Activated CD4-positive, alpha-beta T cell treated with anti-CD3 and anti-CD28 coated beads, Interleukin-2, amount 10 ng/mL, durations not matched to agents 7 days and 5 days (primary cell): ENCODE results near the gene FLT4. TPM values are rescaled to one million over a fixed set of nuclear protein-coding genes. Genes with fewer than 3 reads are reported as not detected.

Experiments
- CTCF ChIA-PET: fragments of 350-600 bp; sonication (Branson Sonifier 250); formaldehyde crosslinking; loops from one replicate; lab custom pipeline; 2021; ENCODE audit warnings: antibody characterized with exemption; lab: Charles Lee
- POLR2A ChIA-PET: fragments of 350-600 bp; sonication (Branson Sonifier 250); formaldehyde crosslinking; loops from one replicate; lab custom pipeline; 2021; ENCODE audit warnings: antibody characterized with exemption; lab: Charles Lee
- DNase-seq: peaks from one replicate; pipeline ENCODE4 v3.0.0-alpha.2; 2020
- H3K27ac Mint-ChIP-seq: one replicate; pipeline ENCODE4 v1.8.0; 2021; ENCODE audit warnings: mild to moderate bottlenecking, moderate library complexity, mixed read lengths
- H3K27me3 Mint-ChIP-seq: one replicate; pipeline ENCODE4 v1.8.0; 2021; ENCODE audit warnings: mixed read lengths
- H3K36me3 Mint-ChIP-seq: one replicate; pipeline ENCODE4 v1.8.0; 2021; ENCODE audit warnings: low read depth, mixed read lengths
- H3K4me1 Mint-ChIP-seq: one replicate; pipeline ENCODE4 v1.8.0; 2021; ENCODE audit warnings: mixed read lengths
- H3K4me3 Mint-ChIP-seq: one replicate; pipeline ENCODE4 v1.8.0; 2021; ENCODE audit warnings: mild to moderate bottlenecking, moderate library complexity, mixed read lengths
- H3K9me3 Mint-ChIP-seq: one replicate; pipeline ENCODE4 v1.8.0; 2021; ENCODE audit warnings: mixed read lengths
- total RNA-seq, 2 experiments: library from RNA; stranded (reverse); gene quantifications; one replicate each; pipeline ENCODE4 v1.2.3, GENCODE V29; 2021

FLT4 gene
- total RNA-seq, 2 experiments from 2014 or later = 0.25 TPM

DNA sequence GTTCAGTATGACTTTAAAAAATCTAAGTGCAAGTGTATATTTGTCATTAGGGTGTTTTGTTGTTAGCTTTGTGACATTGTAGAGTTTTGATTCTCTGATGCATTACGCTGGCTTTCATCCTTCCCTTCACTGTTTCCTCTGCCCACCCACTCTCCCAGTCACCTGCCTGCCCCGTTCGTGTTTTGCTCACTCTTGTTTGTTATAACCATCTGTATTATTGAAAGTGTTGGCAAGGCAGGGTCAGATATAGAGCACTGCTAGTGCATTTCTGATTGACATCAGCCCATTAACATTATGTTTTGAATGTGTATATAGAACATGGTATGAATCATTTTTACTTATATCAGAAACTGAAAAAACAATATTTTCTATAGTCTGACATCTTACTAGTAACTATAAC lies 85.4 kb downstream of the FLT4 start:
- DNase-seq = no peak
- H3K36me3 Mint-ChIP-seq = peaks cover 70% of the 10 kb centered on the region
- H3K9me3 Mint-ChIP-seq = no peaks in the 10 kb centered on the region
- POLR2A ChIA-PET = no interaction called here
- peaks cover 36% of the 10 kb centered on the region for H3K4me1 Mint-ChIP-seq
- no peaks in the 10 kb centered on the region for H3K27me3 Mint-ChIP-seq
- no peak overlapping the region for H3K4me3 Mint-ChIP-seq
- no peak overlapping the region for H3K27ac Mint-ChIP-seq
- CTCF ChIA-PET = no interaction called here

GRCh38 chr5:180558232-180558631 lies 91.2 kb downstream of the FLT4 start:
- H3K4me3 Mint-ChIP-seq = no peak overlapping the region
- POLR2A ChIA-PET = interaction anchor here (0.5 kb wide), 1 partner anchor 48 kb away, joined by 3 read pairs; no protein-coding TSS in a partner anchor
- no peaks in the 10 kb centered on the region for H3K27me3 Mint-ChIP-seq
- DNase-seq = no peak
- no peaks in the 10 kb centered on the region for H3K9me3 Mint-ChIP-seq
- peaks cover 29% of the 10 kb centered on the region for H3K4me1 Mint-ChIP-seq
- H3K36me3 Mint-ChIP-seq = peaks cover 55% of the 10 kb centered on the region
- CTCF ChIA-PET = interaction anchor here (0.6 to 1.0 kb wide), 3 partner anchors 43 to 768 kb away, joined by 3 to 4 read pairs (median 3); no protein-coding TSS in a partner anchor
- no peak overlapping the region for H3K27ac Mint-ChIP-seq

DNA sequence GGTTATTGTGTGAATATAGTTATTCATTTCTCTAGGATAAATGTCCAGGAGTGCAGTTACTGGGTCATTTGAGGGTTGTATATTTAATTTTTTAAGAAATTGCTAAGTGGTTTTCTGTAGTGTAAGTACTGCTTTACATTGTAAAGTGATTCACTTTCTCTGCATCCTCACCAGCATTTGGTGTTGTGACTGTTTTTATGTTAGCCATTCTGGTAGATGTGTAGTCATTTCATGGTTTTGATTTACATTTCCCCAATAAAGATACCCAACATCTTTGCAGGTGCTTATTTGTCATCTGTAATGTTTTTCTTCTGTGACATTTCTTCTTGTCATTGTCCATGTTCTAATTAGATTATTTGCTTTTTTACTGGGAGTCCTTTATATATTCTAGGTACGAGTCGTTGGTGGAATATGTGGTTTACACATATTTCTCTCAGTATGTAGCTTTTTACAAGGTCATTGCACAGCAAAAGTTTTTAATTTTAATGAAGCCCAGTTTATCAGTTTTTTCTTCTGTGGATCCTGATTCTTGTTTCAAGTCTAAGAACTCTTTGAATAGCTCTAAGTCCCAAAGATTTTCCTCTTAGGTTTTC lies 92.1 kb downstream of the FLT4 start:
- ChIA-PET POLR2A (no interaction called here), CTCF (interaction anchor here (1.0 kb wide), 1 partner anchor 42 kb away, joined by 3 read pairs; no protein-coding TSS in a partner anchor)
- peaks cover 25% of the 10 kb centered on the region for H3K4me1 Mint-ChIP-seq
- DNase-seq = no peak
- no peak overlapping the region for H3K4me3 Mint-ChIP-seq
- no peaks in the 10 kb centered on the region for H3K27me3 Mint-ChIP-seq
- no peaks in the 10 kb centered on the region for H3K9me3 Mint-ChIP-seq
- H3K36me3 Mint-ChIP-seq = peaks cover 58% of the 10 kb centered on the region
- no peak overlapping the region for H3K27ac Mint-ChIP-seq

DNA sequence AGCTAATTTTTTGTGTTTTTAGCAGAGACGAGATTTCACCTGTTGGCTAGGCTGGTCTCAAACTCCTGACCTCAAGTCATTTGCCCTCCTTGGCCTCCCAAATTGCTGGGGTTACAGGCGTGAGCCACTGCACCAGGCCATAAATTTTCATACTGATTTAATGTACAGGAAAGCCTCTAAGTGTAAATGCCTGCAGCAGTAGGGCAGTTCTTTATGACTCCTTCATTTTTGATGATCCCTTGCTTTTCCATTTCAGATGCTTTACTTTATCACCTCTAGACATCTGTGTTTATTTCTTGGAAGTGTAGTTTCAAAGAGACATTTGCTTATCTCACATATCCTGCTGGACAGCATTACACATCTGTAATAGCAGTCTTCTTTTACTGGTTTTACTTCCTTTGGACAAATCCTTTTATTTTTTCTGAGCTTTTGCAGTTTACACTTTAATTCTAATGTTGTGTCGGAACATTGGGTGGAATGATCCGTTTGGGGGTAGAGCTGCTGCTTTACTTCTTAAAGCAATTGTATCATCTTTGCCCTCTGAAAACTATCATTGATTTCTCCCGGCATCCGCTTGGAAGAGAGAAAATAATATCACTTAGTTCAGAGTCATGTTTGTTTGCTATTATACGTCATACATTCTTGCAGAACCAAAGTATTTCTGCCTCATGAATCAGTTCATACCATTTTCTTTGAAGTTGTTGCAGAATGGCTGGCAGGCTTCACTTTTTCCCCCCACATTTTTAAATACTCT lies 94.1 kb downstream of the FLT4 start:
- no peak for DNase-seq
- peaks cover 48% of the 10 kb centered on the region for H3K36me3 Mint-ChIP-seq
- no peak overlapping the region for H3K27ac Mint-ChIP-seq
- no peak overlapping the region for H3K4me3 Mint-ChIP-seq
- ChIA-PET POLR2A (no interaction called here), CTCF (no interaction called here)
- H3K4me1 Mint-ChIP-seq = peaks cover 11% of the 10 kb centered on the region
- no peaks in the 10 kb centered on the region for H3K9me3 Mint-ChIP-seq
- no peaks in the 10 kb centered on the region for H3K27me3 Mint-ChIP-seq

- Mint-ChIP-seq H3K36me3 (peaks cover 43% of the 10 kb centered on the region), H3K27ac (peak overlapping the region; percentile 1), H3K4me1 (peaks cover 14% of the 10 kb centered on the region), H3K9me3 (no peaks in the 10 kb centered on the region), H3K4me3 (no peak overlapping the region), H3K27me3 (no peaks in the 10 kb centered on the region)
- POLR2A ChIA-PET = no interaction called here
- DNase-seq = no peak
- CTCF ChIA-PET = no interaction called here
Measured at GRCh38 chr5:180553530-180553929, 95.9 kb downstream of the FLT4 start.

Other genes with a start within 250 kb of the FLT4 start
- 10 to 100 TPM; 38.3 to 44.8 TPM for gene CNOT6, start 155.2 kb downstream of the FLT4 start, total RNA-seq
- not detected for gene SCGB3A1, start 58.1 kb downstream of the FLT4 start, total RNA-seq
- gene OR2Y1, start 90.5 kb upstream of the FLT4 start, total RNA-seq = not detected
- gene MGAT1, start 153.2 kb upstream of the FLT4 start, total RNA-seq = 100 to 1,000 TPM; 136 to 152 TPM
- gene ZFP62, start 211.7 kb upstream of the FLT4 start, total RNA-seq = 10 to 100 TPM; 35.6 to 36.5 TPM
- gene BTNL8, start 249.6 kb upstream of the FLT4 start, total RNA-seq = not detected